Kidney (tissue), 14 donors: ENCODE measurements around the gene NEK1. TPM values are rescaled to one million over a fixed set of nuclear protein-coding genes. Genes with fewer than 3 reads are reported as not detected.
A peak's percentile ranks its signal among the peaks of the same experiment; 100 is the strongest.

Experiments used
- DNase-seq, 5 donors: peaks; one replicate each; pipeline ENCODE4 v3.0.0-alpha.2; 2013 to 2020
- FAIRE-seq: peaks from 2 replicates; lab custom pipeline; 2012; peaks lifted over from hg19 to GRCh38; lab: Jason Lieb, UNC
- H3K27ac ChIP-seq, 2 donors: one replicate each; pipeline ENCODE4 v1.7.0; 2013; ENCODE audit warnings: low read depth in 2 of 2, low read length in 2 of 2, inconsistent platforms in 1 of 2
- H3K27me3 ChIP-seq: one replicate; pipeline ENCODE4 v1.7.1; 2013; ENCODE audit warnings: low read length, inconsistent platforms; ENCODE audit not compliant: control insufficient read depth, insufficient read depth
- H3K36me3 ChIP-seq, 3 donors: one replicate each; pipeline versions ENCODE4 v1.7.0 to v1.7.1; 2013; ENCODE audit warnings: low read length in 3 of 3, control low read depth in 1 of 3, inconsistent platforms in 1 of 3; ENCODE audit not compliant: insufficient read depth in 3 of 3, control insufficient read depth in 2 of 3
- H3K4me1 ChIP-seq, 3 donors: one replicate each; pipeline versions ENCODE4 v1.7.0 to v1.7.1; 2013; ENCODE audit warnings: low read length in 3 of 3, inconsistent platforms in 1 of 3, low read depth in 1 of 3; ENCODE audit not compliant: control insufficient read depth in 2 of 3, insufficient read depth in 2 of 3
- H3K4me3 ChIP-seq, 3 donors: one replicate each; pipeline versions ENCODE4 v1.7.0 to v1.8.1; 2013; ENCODE audit warnings: low read length in 3 of 3, control low read depth in 1 of 3, inconsistent platforms in 1 of 3
- H3K9ac ChIP-seq, 3 donors: one replicate each; pipeline versions ENCODE4 v1.7.0 to v1.7.1; 2013; ENCODE audit warnings: low read length in 3 of 3, control low read depth in 1 of 3, inconsistent platforms in 1 of 3
- H3K9me3 ChIP-seq, 3 donors: one replicate each; pipeline versions ENCODE4 v1.7.0 to v1.7.1; 2013; ENCODE audit warnings: low read length in 3 of 3, control low read depth in 1 of 3, inconsistent platforms in 1 of 3; ENCODE audit not compliant: control insufficient read depth in 2 of 3, insufficient read depth in 1 of 3
- CTCF ChIP-seq: IDR thresholded peaks from 3 replicates; pipeline ENCODE4 v1.5.1; 2012; ENCODE audit warnings: mild to moderate bottlenecking, moderate library complexity, borderline replicate concordance; ENCODE audit not compliant: insufficient read depth; ENCODE audit errors: extremely low read depth
- intact Hi-C: fragments of 100-400 bp; cut with DNase I; formaldehyde crosslinking; loops from one replicate; pipeline ENCODE4 v1.11.1; 2022
- polyA plus RNA-seq: library from polyadenylated mRNA; stranded (reverse); fragments of 350-450 nt; fragmentation: Illumina TruSeq; extraction: RNeasy Lipid Tissue Mini Kit (QIAGEN cat#74804); gene quantifications from one replicate; pipeline ENCODE4 v1.2.3, GENCODE V29; 2014; ENCODE audit warnings: low read depth, low replicate concordance; ENCODE audit not compliant: insufficient read depth
- total RNA-seq: library from RNA; stranded (reverse); fragmentation: NEBNext Ultra II Directional; extraction: Animal tissue kit (Norgen Biotek cat#: 25700); gene quantifications from one replicate; pipeline ENCODE4 v1.2.1, GENCODE V29; 2021
- donor health status: control.
- donor health status: control.
- donor health status: control.
- donor health status: control.
- donor health status: control.
- donor health status: DM: yes; HTN: yes; CAD: no.
- donor health status: Normal renal cell carcinoma (clear cell type).

The NEK1 gene
- total and polyA plus RNA-seq, 2 donors from 2014 or later = 5.6 to 15.3 TPM

GRCh38 chr4:169414913-169415312 is 197.5 kb downstream of the NEK1 start:
- no peaks in the 10 kb centered on the region for H3K9me3 ChIP-seq
- DNase-seq (no peak), FAIRE-seq (no peak)
- no peaks in the 10 kb centered on the region for H3K4me1 ChIP-seq
- no peak overlapping the region for H3K9ac ChIP-seq
- H3K27ac ChIP-seq = no peak overlapping the region
- H3K36me3 ChIP-seq = no peaks in the 10 kb centered on the region
- TF ChIP-seq CTCF = no peak
- no peak overlapping the region for H3K4me3 ChIP-seq
- H3K27me3 ChIP-seq = no peaks in the 10 kb centered on the region
- intact Hi-C loops = no loop called here

- TF ChIP-seq CTCF = no peak
- Histone ChIP-seq H3K9me3 (no peaks in the 10 kb centered on the region), H3K27me3 (no peaks in the 10 kb centered on the region), H3K4me3 (no peak overlapping the region), H3K36me3 (no peaks in the 10 kb centered on the region), H3K4me1 (no peaks in the 10 kb centered on the region), H3K9ac (no peak overlapping the region), H3K27ac (no peak overlapping the region)
- no peak for DNase-seq
- intact Hi-C loops = no loop called here
- no peak for FAIRE-seq
Measured at GRCh38 chr4:169412046-169412445, 200.3 kb downstream of the NEK1 start.

- DNase-seq (peak in 4 of 5 donors; percentile 53 to 83 (median 74)), FAIRE-seq (no peak)
- Histone ChIP-seq H3K9me3 (no peaks in the 10 kb centered on the region), H3K27ac (no peak overlapping the region), H3K36me3 (no peaks in the 10 kb centered on the region), H3K4me3 (no peak overlapping the region), H3K27me3 (no peaks in the 10 kb centered on the region), H3K4me1 (no peaks in the 10 kb centered on the region), H3K9ac (no peak overlapping the region)
- no peak for TF ChIP-seq CTCF
- intact Hi-C loops = no loop called here
Measured at GRCh38 chr4:169410839-169411770, 201.3 kb downstream of the NEK1 start.
